C4-2B (cell line): ENCODE results near the gene TSC22D4.
"Not testable (repeated sequence)": the region's sequence is repeated elsewhere in the genome, so short reads cannot be mapped to it uniquely, and the experiment has no call there.

Experiments used
- CTCF ChIP-seq: fragments of 450-650 bp; conservative IDR thresholded peaks from 2 replicates; pipeline ENCODE4 v1.5.1; 2017; ENCODE audit warnings: mild to moderate bottlenecking
- ZFX ChIP-seq: fragments of 450-650 bp; IDR thresholded peaks from 2 replicates; pipeline ENCODE4 v1.6.1; 2017

- not testable (repeated sequence) for TF ChIP-seq CTCF, ZFX
Measured at GRCh38 chr7:100447363-100447762, 31.7 kb downstream of the TSC22D4 start.
